SKM-1 treated with dmso at 0.1 percent for 144 hours (cell line): ENCODE data around the gene POLG.

Experiments
- DNase-seq: peaks from one replicate; lab custom pipeline; 2025; ENCODE audit not compliant: unreplicated experiment; lab: John Stamatoyannopoulos, UW

The POLG gene

GRCh38 chr15:89334510-89335297 lies at the start of gene POLG:
Gene POLG, minus strand, starts transcription at chr15:89334824. Its CDS starts 1,070 bp downstream, at chr15:89333754.
- DNase-seq: peak; percentile 97

GRCh38 chr15:89384176-89384604 lies 49.6 kb upstream of the POLG start:
- no peak for DNase-seq

GRCh38 chr15:89383365-89384175 lies 48.9 kb upstream of the POLG start:
- DNase-seq: no peak

- no peak for DNase-seq
These were observed 47.5 kb upstream of the POLG start for GRCh38 chr15:89381888-89382686.

GRCh38 chr15:89381331-89381730 lies 46.7 kb upstream of the POLG start:
- no peak for DNase-seq

GRCh38 chr15:89379818-89380217 lies 45.2 kb upstream of the POLG start:
- DNase-seq: no peak

GRCh38 chr15:89379251-89379695 lies 44.6 kb upstream of the POLG start:
- DNase-seq: no peak

- no peak for DNase-seq
These were observed 43.9 kb upstream of the POLG start for GRCh38 chr15:89378296-89379151.

GRCh38 chr15:89377842-89378295 lies 43.2 kb upstream of the POLG start:
- no peak for DNase-seq

- DNase-seq: no peak
These were observed 42.6 kb upstream of the POLG start for GRCh38 chr15:89377024-89377841.

- DNase-seq: no peak
These were observed 41.8 kb upstream of the POLG start for GRCh38 chr15:89376388-89376787.

- DNase-seq: no peak
These were observed 40.7 kb upstream of the POLG start for GRCh38 chr15:89375093-89376005.

- DNase-seq: no peak
These were observed 39.7 kb upstream of the POLG start for GRCh38 chr15:89374086-89374981.

- no peak for DNase-seq
These were observed 37.7 kb upstream of the POLG start for GRCh38 chr15:89372069-89372935.

- DNase-seq: no peak
These were observed 36.8 kb upstream of the POLG start for GRCh38 chr15:89371228-89372044.

GRCh38 chr15:89370978-89371227 lies 36.3 kb upstream of the POLG start:
- no peak for DNase-seq
